GM21367 (cell line): ENCODE measurements around the gene SDK2.
"Not testable (repeated sequence)": the region's sequence is repeated elsewhere in the genome, so short reads cannot be mapped to it uniquely, and the experiment has no call there.

Experiments used
- ATAC-seq: cut with Tn5 transposase; IDR thresholded peaks from one replicate; pipeline ENCODE4 v1.9.1; 2021; ENCODE audit not compliant: unreplicated experiment

The SDK2 gene

GRCh38 chr17:73376152-73376551, 268.1 kb downstream of the SDK2 start:
- no peak for ATAC-seq

- no peak for ATAC-seq
These were observed 272.4 kb downstream of the SDK2 start for GRCh38 chr17:73371836-73372235.

- no peak for ATAC-seq
These were observed 273.0 kb downstream of the SDK2 start for GRCh38 chr17:73371285-73371684.

GRCh38 chr17:73369817-73370490, 274.3 kb downstream of the SDK2 start:
- ATAC-seq = not testable (repeated sequence)

- ATAC-seq = no peak
These were observed 275.1 kb downstream of the SDK2 start for GRCh38 chr17:73369111-73369521.

- no peak for ATAC-seq
These were observed 276.1 kb downstream of the SDK2 start for GRCh38 chr17:73368085-73368631.

GRCh38 chr17:73365906-73366623, 278.2 kb downstream of the SDK2 start:
- no peak for ATAC-seq

GRCh38 chr17:73365301-73365874, 278.9 kb downstream of the SDK2 start:
- ATAC-seq = no peak

GRCh38 chr17:73364155-73364522, 280.1 kb downstream of the SDK2 start:
- ATAC-seq = no peak

- no peak for ATAC-seq
These were observed 280.6 kb downstream of the SDK2 start for GRCh38 chr17:73363442-73364154.

GRCh38 chr17:73362697-73363096, 281.5 kb downstream of the SDK2 start:
- ATAC-seq = no peak

- no peak for ATAC-seq
These were observed 283.1 kb downstream of the SDK2 start for GRCh38 chr17:73360961-73361761.

GRCh38 chr17:73359987-73360410, 284.2 kb downstream of the SDK2 start:
- no peak for ATAC-seq

- no peak for ATAC-seq
These were observed 284.9 kb downstream of the SDK2 start for GRCh38 chr17:73359352-73359751.

- no peak for ATAC-seq
These were observed 285.6 kb downstream of the SDK2 start for GRCh38 chr17:73358668-73359067.

GRCh38 chr17:73357981-73358380, 286.3 kb downstream of the SDK2 start:
- ATAC-seq = no peak

GRCh38 chr17:73357318-73357717, 286.9 kb downstream of the SDK2 start:
- no peak for ATAC-seq

GRCh38 chr17:73356561-73357170, 287.6 kb downstream of the SDK2 start:
- no peak for ATAC-seq

GRCh38 chr17:73354423-73355284, 289.6 kb downstream of the SDK2 start:
- no peak for ATAC-seq
